ENCODE data around the gene CREB5. TPM values are rescaled to one million over a fixed set of nuclear protein-coding genes. Genes with fewer than 3 reads are reported as not detected.

The CREB5 gene
- total RNA-seq (2022; extraction: Qiagen RNA extraction; ENCODE audit: low read depth) = 4.3 to 5.2 TPM (median 4.9 TPM) in 5 replicates

GRCh38 chr7:28411876-28412662, at the start of gene CREB5:
Gene CREB5 (plus strand): TSS chr7:28412518. CDS start chr7:28412915, 397 bp downstream.

Other genes starting within 250 kb of the CREB5 start
- gene JAZF1, start 231.7 kb upstream of the CREB5 start, total RNA-seq (2022; extraction: Qiagen RNA extraction; ENCODE audit: low read depth) = 4.5 to 6.6 TPM (median 5.3 TPM) in 5 replicates

Measured in A549 treated with DMSO at 1 μM for 4 hours (cell line).